Neutrophil (primary cell): ENCODE results near the gene TLR8.

Experiments
- H3K27ac ChIP-seq: fragments of 200-600 bp; sonication (generic); 2 replicates; pipeline ENCODE4 v1.5.1; 2016; ENCODE audit warnings: mild to moderate bottlenecking, moderate library complexity
- H3K27me3 ChIP-seq: fragments of 200-600 bp; sonication (generic); 2 replicates; pipeline ENCODE4 v1.6.0; 2016; ENCODE audit warnings: mild to moderate bottlenecking
- H3K36me3 ChIP-seq: fragments of 200-600 bp; sonication (generic); 2 replicates; pipeline ENCODE4 v1.5.1; 2017
- H3K4me1 ChIP-seq, 2 experiments: fragments of 200-600 bp in 1 of 2; sonication (generic) in 1 of 2; 1 replicate in 1 of 2; 2 replicates in 1 of 2; pipeline versions ENCODE4 v1.5.1 to v1.6.1; 2013 to 2016; ENCODE audit warnings: low read depth in 1 of 2, low read length in 1 of 2, mild to moderate bottlenecking in 1 of 2, moderate library complexity in 1 of 2; ENCODE audit not compliant: control insufficient read depth in 1 of 2, insufficient read depth in 1 of 2
- H3K4me3 ChIP-seq, 2 experiments: fragments of 200-600 bp in 1 of 2; sonication (generic) in 1 of 2; 1 replicate in 1 of 2; 2 replicates in 1 of 2; pipeline ENCODE4 v1.5.1; 2013 to 2016; ENCODE audit warnings: low read depth in 1 of 2, low read length in 1 of 2, mild to moderate bottlenecking in 1 of 2, moderate library complexity in 1 of 2
- H3K9me3 ChIP-seq: fragments of 200-600 bp; sonication (generic); 2 replicates; pipeline ENCODE4 v1.5.1; 2016
- CTCF ChIP-seq: fragments of 200-600 bp; sonication (generic); IDR thresholded peaks from 2 replicates; pipeline ENCODE4 v1.5.1; 2016; ENCODE audit warnings: antibody characterized with exemption

The TLR8 gene

GRCh38 chrX:12955882-12956703, 49.7 kb downstream of the TLR8 start:
- no peaks in the 10 kb centered on the region for H3K27me3 ChIP-seq
- H3K9me3 ChIP-seq = no peaks in the 10 kb centered on the region
- H3K4me3 ChIP-seq = peak overlapping the region; percentile 64 to 77
- H3K36me3 ChIP-seq = no peaks in the 10 kb centered on the region
- H3K4me1 ChIP-seq = peaks cover 53 to 81% of the 10 kb centered on the region in 2 experiments
- peak; percentile 0 for TF ChIP-seq CTCF
- peak overlapping the region; percentile 99 for H3K27ac ChIP-seq

- H3K4me1 ChIP-seq = peaks cover 54 to 81% of the 10 kb centered on the region in 2 experiments
- peak overlapping the region; percentile 64 to 77 for H3K4me3 ChIP-seq
- H3K27ac ChIP-seq = peak overlapping the region; percentile 99
- no peaks in the 10 kb centered on the region for H3K27me3 ChIP-seq
- TF ChIP-seq CTCF = no peak
- no peaks in the 10 kb centered on the region for H3K36me3 ChIP-seq
- no peaks in the 10 kb centered on the region for H3K9me3 ChIP-seq
Measured at GRCh38 chrX:12956704-12957534, 50.5 kb downstream of the TLR8 start.

- H3K27ac ChIP-seq = peak overlapping the region; percentile 99
- TF ChIP-seq CTCF = no peak
- no peaks in the 10 kb centered on the region for H3K27me3 ChIP-seq
- peak overlapping the region; percentile 64 to 77 for H3K4me3 ChIP-seq
- H3K4me1 ChIP-seq = peaks cover 51 to 77% of the 10 kb centered on the region in 2 experiments
- H3K9me3 ChIP-seq = no peaks in the 10 kb centered on the region
- H3K36me3 ChIP-seq = no peaks in the 10 kb centered on the region
Measured at GRCh38 chrX:12958059-12958458, 51.6 kb downstream of the TLR8 start.

- no peaks in the 10 kb centered on the region for H3K36me3 ChIP-seq
- H3K4me3 ChIP-seq = no peak overlapping the region
- no peak for TF ChIP-seq CTCF
- H3K27me3 ChIP-seq = no peaks in the 10 kb centered on the region
- no peaks in the 10 kb centered on the region for H3K9me3 ChIP-seq
- H3K27ac ChIP-seq = peak overlapping the region; percentile 99
- H3K4me1 ChIP-seq = peaks cover 47 to 73% of the 10 kb centered on the region in 2 experiments
Measured at GRCh38 chrX:12958461-12958860, 52.0 kb downstream of the TLR8 start.

- peak overlapping the region; percentile 82 for H3K27ac ChIP-seq
Measured at GRCh38 chrX:12961196-12961718, 54.8 kb downstream of the TLR8 start.

More at GRCh38 chrX:12961196-12961718, 54.8 kb downstream of the TLR8 start:
- no peaks in the 10 kb centered on the region for H3K36me3 ChIP-seq
- no peaks in the 10 kb centered on the region for H3K9me3 ChIP-seq
- TF ChIP-seq CTCF = no peak
- no peak overlapping the region for H3K4me3 ChIP-seq
- no peaks in the 10 kb centered on the region for H3K27me3 ChIP-seq
- H3K4me1 ChIP-seq = peaks cover 28 to 45% of the 10 kb centered on the region in 2 experiments
